IPS DF 19.7 (cell line): Measurements from ENCODE around the gene LCMT1.
"Not testable (repeated sequence)": the region's sequence is repeated elsewhere in the genome, so short reads cannot be mapped to it uniquely, and the experiment has no call there.

Experiments used
- DNase-seq: peaks from one replicate; pipeline ENCODE4 v3.0.0-alpha.2; 2013; ENCODE audit warnings: low read depth, low spot score

LCMT1 gene

DNA sequence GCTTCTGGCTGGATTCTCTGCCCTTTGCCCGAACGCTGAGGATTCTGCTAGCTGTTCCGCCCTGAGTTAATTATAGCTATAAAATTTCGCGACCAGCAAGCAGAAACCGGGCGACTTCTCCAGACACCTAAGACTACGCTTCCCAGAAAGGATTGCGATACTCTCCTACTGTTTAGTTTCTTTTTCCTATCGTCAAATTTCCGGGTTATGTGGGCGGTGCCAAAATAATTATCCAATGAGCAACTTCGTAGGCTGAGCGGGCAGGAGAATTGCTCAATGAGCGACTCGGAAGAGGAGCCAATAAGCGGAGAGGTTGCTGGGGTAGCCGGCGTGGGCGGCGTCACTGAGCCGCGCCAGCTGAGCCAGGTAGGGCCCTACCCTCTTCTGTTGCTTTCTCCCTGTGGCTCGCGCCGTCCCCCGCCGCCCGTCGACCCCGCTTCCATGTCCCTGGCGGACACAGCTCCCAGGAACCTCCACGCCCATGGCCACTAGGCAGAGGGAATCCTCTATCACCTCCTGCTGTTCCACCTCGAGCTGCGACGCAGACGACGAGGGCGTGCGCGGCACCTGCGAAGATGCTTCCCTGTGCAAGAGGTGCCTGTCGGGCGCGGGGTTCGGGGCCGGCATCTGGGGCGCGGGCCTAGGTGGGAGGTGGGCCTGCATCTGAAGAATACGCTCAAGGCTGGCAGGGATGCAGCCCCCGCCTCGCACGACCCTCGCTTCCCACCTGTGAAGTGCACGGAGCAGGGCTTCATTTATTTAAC lies at the start of gene LCMT1:
Gene LCMT1 (plus strand): TSS at position 340 of the 764 bp plus-strand sequence. CDS start 142 bp downstream, at position 482.
- DNase-seq, result peak; percentile 98

- DNase-seq, result no peak
Measured at GRCh38 chr16:25063102-25063501, 48.4 kb upstream of the LCMT1 start.

GRCh38 chr16:25063865-25064264 lies 47.7 kb upstream of the LCMT1 start:
- DNase-seq, result no peak

DNA sequence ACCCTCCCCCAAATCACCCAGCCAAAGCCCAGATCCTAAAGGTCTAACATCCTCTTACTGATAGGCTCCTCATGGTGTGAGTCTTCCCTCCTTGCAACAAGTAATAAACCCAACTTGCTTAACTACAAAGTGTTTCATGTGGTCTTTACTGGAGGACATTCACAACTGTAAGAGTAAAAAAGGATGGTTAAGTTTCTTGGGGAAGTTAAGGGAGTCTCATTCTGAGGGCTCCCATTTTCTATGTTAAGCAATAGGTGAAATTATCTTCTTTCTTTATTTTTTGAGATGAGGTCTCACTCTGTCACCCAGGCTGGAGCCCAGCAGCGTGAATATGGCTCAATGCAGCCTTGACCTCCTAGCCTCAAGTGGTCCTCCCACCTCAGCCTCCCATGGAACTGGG lies 47.3 kb upstream of the LCMT1 start:
- not testable (repeated sequence) for DNase-seq

DNA sequence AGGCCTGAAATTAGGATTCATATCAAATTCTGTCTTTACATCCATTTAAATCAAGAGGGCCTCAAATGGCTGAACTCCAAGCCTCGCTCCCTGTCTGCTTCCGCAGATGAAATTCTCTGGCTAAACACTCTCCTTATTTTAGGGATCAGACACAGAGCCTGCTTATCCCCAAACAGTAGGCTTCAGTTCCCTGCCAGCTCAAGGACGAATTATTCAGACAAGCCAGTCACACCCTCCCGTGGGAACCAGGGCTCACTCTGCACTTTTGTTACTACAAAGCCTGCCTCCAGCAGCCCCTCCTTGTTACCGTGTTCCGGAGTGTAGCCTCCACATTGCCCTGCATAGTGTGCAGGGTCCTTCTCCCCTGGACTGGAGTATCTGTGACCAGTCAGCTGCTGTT lies 46.6 kb upstream of the LCMT1 start:
- DNase-seq, result no peak

DNA sequence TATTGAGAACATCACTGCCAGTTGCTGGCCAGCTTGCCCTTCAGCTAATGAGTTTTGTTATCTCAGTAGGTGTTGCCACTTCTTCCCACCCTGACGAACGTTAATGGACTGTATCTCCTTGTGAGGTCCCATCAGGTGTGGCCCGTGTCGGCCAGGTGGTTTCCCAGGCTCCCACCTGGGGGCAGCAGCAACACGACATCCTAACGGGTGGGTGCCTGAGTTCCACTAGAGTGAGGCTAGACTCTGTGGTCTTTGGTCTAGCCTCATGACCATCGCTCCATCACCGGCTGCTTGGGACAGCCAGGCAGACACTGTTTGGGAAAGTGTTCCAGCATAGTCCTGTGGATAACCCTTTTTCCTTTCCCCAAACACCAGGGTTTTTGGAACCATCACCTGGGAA lies 45.6 kb upstream of the LCMT1 start:
- DNase-seq, result peak; percentile 33

- DNase-seq, result no peak
Measured at GRCh38 chr16:25066426-25066746, 45.2 kb upstream of the LCMT1 start.

- DNase-seq, result peak; percentile 17
Measured at GRCh38 chr16:25066747-25067631, 44.6 kb upstream of the LCMT1 start.

DNA sequence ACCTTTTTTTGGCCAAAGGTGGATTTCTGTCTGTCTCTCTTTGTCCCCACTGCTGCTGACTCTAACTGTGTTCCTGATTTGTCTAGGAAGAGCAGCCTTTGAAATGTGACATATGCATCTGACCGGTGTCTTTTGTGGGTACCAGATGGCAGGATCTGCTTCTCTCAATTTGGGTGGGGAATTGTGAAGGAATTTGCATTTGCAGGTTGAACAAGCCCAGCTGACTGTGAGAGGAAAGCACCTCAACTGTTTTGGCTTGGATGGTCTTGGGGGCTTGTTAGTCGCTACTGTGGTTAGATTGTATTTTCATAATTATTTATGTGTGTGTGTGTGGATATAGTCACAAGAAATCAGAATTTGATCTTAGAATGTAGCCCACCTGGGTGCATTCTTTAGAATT lies 37.7 kb upstream of the LCMT1 start:
- no peak for DNase-seq

- no peak for DNase-seq
Measured at GRCh38 chr16:25078386-25078978, 33.1 kb upstream of the LCMT1 start.

DNA sequence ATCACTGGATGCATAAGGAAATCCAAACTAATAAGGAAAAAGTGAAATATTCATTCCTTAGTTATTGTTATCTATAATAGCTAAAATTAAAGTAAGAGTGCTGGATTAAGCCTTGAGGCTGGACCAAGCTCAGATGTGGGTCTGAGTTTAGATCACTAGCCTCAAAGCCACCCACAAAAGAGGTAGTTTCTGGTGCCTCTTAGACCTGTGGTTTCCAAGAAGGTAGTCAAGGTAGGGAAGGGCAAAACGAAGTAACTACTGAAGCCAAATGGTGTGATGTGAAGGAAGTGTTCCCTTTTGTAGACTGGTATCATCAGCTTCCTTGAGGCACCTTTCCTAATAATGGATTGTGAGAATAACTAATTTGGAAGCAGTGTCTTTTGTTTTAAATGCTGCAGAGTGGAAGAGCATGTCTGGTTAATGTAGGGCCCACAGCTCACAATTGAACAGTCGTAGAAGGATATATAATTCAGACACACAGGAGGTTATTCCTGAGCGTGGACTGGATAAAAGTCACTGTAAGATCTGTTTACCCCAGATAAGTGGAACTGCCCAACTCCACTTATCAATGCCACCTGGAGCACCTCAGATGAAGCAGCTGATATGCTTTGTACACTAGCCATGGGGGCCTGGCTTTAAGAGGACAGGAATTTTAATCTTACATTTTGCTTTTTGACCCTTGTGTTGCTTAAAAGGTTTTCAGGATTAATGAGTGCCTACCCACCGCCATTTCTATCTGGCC lies 31.7 kb upstream of the LCMT1 start:
- no peak for DNase-seq

DNA sequence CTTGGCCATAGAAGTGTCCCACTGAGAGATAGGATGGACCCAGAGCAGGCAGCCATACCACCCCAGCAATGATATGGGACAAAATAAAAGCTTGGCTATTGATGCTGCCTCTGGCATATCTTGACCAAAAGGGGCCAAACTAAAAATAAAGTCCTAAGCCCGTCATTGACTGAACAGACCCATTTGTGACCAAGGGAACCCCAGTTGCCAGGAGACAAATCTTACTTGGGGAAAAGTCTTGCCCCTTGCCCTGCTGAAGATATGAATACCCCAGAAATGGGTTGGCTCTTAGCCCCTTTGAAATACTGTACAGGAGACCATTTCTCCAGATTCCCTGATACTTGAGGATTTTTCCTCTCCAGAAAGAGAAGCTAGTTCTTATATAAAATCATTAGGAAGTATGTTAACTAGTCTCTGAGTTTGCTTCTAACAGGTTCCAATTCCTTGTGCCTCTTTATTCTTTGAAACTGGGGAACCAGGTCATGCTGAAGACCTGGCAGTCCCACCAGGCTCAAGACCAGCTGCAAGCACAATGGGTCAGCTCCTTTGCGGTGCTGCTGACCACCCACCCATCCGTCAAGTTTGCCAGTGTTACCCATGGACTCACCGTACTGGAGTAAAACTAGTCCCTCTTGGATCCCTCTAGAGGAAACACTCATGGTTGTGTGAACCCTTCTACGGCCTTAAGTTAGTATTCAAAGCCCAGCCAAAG lies 31.0 kb upstream of the LCMT1 start:
- no peak for DNase-seq

DNA sequence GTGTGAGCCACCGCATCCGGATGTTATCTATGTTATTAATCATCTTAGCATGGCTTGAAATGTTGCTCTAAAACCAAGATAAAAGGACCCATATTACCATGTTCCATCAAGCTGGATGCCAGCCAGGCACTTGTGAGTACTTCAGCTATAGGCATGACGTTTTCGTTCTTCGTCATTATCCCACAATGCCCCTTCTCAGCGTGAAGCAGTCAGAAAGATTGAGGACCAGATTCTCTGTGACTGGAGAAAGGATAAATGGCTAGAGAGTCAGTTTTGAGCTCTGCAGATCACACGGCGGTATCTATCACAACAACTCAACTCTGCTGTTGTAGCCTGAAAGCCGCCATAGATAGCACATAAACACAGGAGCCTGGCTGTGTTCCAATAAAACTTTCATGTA lies 29.8 kb upstream of the LCMT1 start:
- no peak for DNase-seq

DNA sequence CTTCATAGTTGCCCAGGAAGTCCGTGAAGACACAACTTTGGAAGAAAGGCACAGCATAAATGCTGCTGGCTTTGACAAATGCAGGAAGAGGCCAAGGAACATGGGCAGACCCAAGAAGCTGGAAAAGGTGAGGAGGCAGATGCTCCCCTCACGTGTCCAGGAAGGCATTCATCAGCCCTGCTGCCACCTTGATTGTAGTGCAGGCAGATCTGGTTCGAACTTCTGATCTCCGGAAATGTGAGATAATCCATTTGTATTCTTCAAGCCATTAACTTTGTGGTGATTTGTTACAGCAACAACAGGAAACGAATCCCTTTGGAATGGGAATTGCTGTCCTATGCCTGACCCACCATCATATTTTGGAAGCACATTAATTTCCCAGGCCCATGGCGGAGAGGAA lies 28.5 kb upstream of the LCMT1 start:
- no peak for DNase-seq

- DNase-seq, result no peak
Measured at GRCh38 chr16:25083701-25084100, 27.8 kb upstream of the LCMT1 start.

- DNase-seq, result no peak
Measured at GRCh38 chr16:25084797-25085196, 26.7 kb upstream of the LCMT1 start.

GRCh38 chr16:25087761-25088160 lies 23.8 kb upstream of the LCMT1 start:
- DNase-seq, result no peak

DNA sequence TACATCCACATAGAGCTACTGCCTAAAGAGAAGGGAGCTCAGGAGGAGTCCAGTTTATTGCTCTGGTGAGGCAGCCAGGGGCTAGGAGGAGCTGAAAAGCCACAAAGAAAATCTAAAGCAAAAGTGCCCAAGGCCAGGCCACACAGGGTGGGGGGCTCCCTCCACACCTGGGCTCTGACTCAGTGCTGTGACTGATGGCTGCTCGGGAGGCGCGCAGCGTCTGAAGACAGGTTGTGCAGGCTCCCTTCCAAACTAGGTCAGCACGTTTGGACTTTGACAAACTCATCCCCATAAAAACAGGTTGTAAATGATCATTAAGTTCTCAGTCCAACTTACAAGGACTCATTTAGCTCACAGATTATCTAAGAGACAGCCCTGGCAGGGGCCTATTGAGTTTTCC lies 22.2 kb upstream of the LCMT1 start:
- no peak for DNase-seq

GRCh38 chr16:25092441-25092840 lies 19.1 kb upstream of the LCMT1 start:
- no peak for DNase-seq

GRCh38 chr16:25093208-25094061 lies 18.1 kb upstream of the LCMT1 start:
- DNase-seq, result no peak
